SK-N-SH treated with all-trans-retinoic acid at 6 μM for 48 hours (cell line): ENCODE data around the gene TTC28.

Source experiments
- ISL1 ChIP-seq: fragments of 250-450 bp; sonication (Bioruptor Pico); IDR thresholded peaks from 2 replicates; pipeline ENCODE4 v2.1.2; 2022; ENCODE audit warnings: mild to moderate bottlenecking, moderate library complexity
- ZFP3 ChIP-seq: fragments of 250-450 bp; sonication (Bioruptor Pico); IDR thresholded peaks from 2 replicates; pipeline ENCODE4 v1.5.0; 2020; ENCODE audit warnings: mild to moderate bottlenecking, moderate library complexity
- TF ChIP-seq, protein P1 (sequence below): fragments of 250-450 bp; sonication (Bioruptor Pico); IDR thresholded peaks from 2 replicates; pipeline ENCODE4 v1.8.0; 2020; ENCODE audit warnings: mild to moderate bottlenecking, moderate library complexity, borderline replicate concordance
- TF ChIP-seq, protein P2 (sequence below): fragments of 250-450 bp; sonication (Bioruptor Pico); IDR thresholded peaks from 2 replicates; pipeline ENCODE4 v1.5.1; 2020; ENCODE audit warnings: low read depth, mild to moderate bottlenecking, moderate library complexity

GRCh38 chr22:28143241-28143865, 536.3 kb downstream of the TTC28 start:
- TF ChIP-seq ZFP3 = no peak
- TF ChIP-seq, protein P1, sequence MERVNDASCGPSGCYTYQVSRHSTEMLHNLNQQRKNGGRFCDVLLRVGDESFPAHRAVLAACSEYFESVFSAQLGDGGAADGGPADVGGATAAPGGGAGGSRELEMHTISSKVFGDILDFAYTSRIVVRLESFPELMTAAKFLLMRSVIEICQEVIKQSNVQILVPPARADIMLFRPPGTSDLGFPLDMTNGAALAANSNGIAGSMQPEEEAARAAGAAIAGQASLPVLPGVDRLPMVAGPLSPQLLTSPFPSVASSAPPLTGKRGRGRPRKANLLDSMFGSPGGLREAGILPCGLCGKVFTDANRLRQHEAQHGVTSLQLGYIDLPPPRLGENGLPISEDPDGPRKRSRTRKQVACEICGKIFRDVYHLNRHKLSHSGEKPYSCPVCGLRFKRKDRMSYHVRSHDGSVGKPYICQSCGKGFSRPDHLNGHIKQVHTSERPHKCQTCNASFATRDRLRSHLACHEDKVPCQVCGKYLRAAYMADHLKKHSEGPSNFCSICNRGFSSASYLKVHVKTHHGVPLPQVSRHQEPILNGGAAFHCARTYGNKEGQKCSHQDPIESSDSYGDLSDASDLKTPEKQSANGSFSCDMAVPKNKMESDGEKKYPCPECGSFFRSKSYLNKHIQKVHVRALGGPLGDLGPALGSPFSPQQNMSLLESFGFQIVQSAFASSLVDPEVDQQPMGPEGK (CRISPR knock-in tag) = no peak
- TF ChIP-seq, protein P2, sequence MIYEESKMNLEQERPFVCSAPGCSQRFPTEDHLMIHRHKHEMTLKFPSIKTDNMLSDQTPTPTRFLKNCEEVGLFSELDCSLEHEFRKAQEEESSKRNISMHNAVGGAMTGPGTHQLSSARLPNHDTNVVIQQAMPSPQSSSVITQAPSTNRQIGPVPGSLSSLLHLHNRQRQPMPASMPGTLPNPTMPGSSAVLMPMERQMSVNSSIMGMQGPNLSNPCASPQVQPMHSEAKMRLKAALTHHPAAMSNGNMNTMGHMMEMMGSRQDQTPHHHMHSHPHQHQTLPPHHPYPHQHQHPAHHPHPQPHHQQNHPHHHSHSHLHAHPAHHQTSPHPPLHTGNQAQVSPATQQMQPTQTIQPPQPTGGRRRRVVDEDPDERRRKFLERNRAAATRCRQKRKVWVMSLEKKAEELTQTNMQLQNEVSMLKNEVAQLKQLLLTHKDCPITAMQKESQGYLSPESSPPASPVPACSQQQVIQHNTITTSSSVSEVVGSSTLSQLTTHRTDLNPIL (CRISPR knock-in tag) = no peak
- no peak for TF ChIP-seq ISL1 (CRISPR knock-in tag)
